Measurements from ENCODE around the gene FIGN. TPM values are rescaled to one million over a fixed set of nuclear protein-coding genes. Genes with fewer than 3 reads are reported as not detected.
A peak's percentile ranks its signal among the peaks of the same experiment; 100 is the strongest.

Gene FIGN
- total and polyA plus RNA-seq, 2 experiments from 2014 or later: 1.4 to 4.5 TPM

GRCh38 chr2:163715668-163716067 lies 20.1 kb downstream of the FIGN start:
- no peak overlapping the region for H3K4me3 ChIP-seq
- TF ChIP-seq CTCF (IDR thresholded peaks at IDR 0.05; ENCODE audit: poor library complexity) (no peak), EZH2phosphoT487 (IDR thresholded peaks at IDR 0.05; ENCODE audit: low read depth, severe bottlenecking, unreplicated experiment) (no peak), EZH2 (IDR thresholded peaks at IDR 0.05; ENCODE audit: borderline replicate concordance) (no peak)
- no peaks in the 10 kb centered on the region for H4K20me1 ChIP-seq (ENCODE audit: insufficient read depth, poor library complexity, severe bottlenecking)
- no peak for DNase-seq (ENCODE audit: low spot score)
- no peaks in the 10 kb centered on the region for H3K27me3 ChIP-seq
- H3K4me2 ChIP-seq: no peak overlapping the region
- H3K36me3 ChIP-seq (replicated peaks; ENCODE audit: insufficient read depth, low read depth): no peaks in the 10 kb centered on the region
- H3K4me1 ChIP-seq (ENCODE audit: insufficient read depth): peaks cover 25% of the 10 kb centered on the region
- peaks cover 24% of the 10 kb centered on the region for H3K79me2 ChIP-seq
- no peaks in the 10 kb centered on the region for H3K9me2 ChIP-seq (replicated peaks; ENCODE audit: insufficient read depth)
- whole genome bisulfite sequencing (ENCODE audit: low lambda C conversion rate, missing lambda C conversion rate): 85% methylated on average over 1 of the region's 1 CpG
- H3K27ac ChIP-seq: no peak overlapping the region
- H3K9me3 ChIP-seq (ENCODE audit: low read depth): no peaks in the 10 kb centered on the region
- no peak overlapping the region for H2AFZ ChIP-seq

- Histone ChIP-seq H3K36me3 (replicated peaks; ENCODE audit: insufficient read depth, low read depth) (no peaks in the 10 kb centered on the region), H3K9me3 (ENCODE audit: low read depth) (no peaks in the 10 kb centered on the region), H3K4me1 (ENCODE audit: insufficient read depth) (peaks cover 25% of the 10 kb centered on the region), H3K4me2 (no peak overlapping the region), H3K27me3 (no peaks in the 10 kb centered on the region), H3K9me2 (replicated peaks; ENCODE audit: insufficient read depth) (no peaks in the 10 kb centered on the region), H4K20me1 (ENCODE audit: insufficient read depth, poor library complexity, severe bottlenecking) (no peaks in the 10 kb centered on the region), H2AFZ (no peak overlapping the region), H3K27ac (no peak overlapping the region), H3K79me2 (peaks cover 23% of the 10 kb centered on the region), H3K4me3 (no peak overlapping the region)
- TF ChIP-seq EZH2phosphoT487 (IDR thresholded peaks at IDR 0.05; ENCODE audit: low read depth, severe bottlenecking, unreplicated experiment) (no peak), CTCF (IDR thresholded peaks at IDR 0.05; ENCODE audit: poor library complexity) (no peak), EZH2 (IDR thresholded peaks at IDR 0.05; ENCODE audit: borderline replicate concordance) (no peak)
- DNase-seq (ENCODE audit: low spot score): no peak
- 79% methylated on average over 8 of the region's 8 CpGs for WGBS (ENCODE audit: low lambda C conversion rate, missing lambda C conversion rate)
Measured at GRCh38 chr2:163715199-163715598, 20.6 kb downstream of the FIGN start.

GRCh38 chr2:163713534-163714311 lies 22.1 kb downstream of the FIGN start:
- Histone ChIP-seq H3K9me2 (replicated peaks; ENCODE audit: insufficient read depth) (no peaks in the 10 kb centered on the region), H3K4me1 (ENCODE audit: insufficient read depth) (peaks cover 25% of the 10 kb centered on the region), H3K4me2 (peak overlapping the region; percentile 38), H3K9me3 (ENCODE audit: low read depth) (no peaks in the 10 kb centered on the region), H2AFZ (no peak overlapping the region), H3K27me3 (no peaks in the 10 kb centered on the region), H4K20me1 (ENCODE audit: insufficient read depth, poor library complexity, severe bottlenecking) (no peaks in the 10 kb centered on the region), H3K27ac (no peak overlapping the region), H3K4me3 (no peak overlapping the region), H3K36me3 (replicated peaks; ENCODE audit: insufficient read depth, low read depth) (no peaks in the 10 kb centered on the region), H3K79me2 (peaks cover 21% of the 10 kb centered on the region)
- WGBS (ENCODE audit: low lambda C conversion rate, missing lambda C conversion rate): 46% methylated on average over 7 of the region's 7 CpGs
- no peak for DNase-seq (ENCODE audit: low spot score)
- TF ChIP-seq CTCF (IDR thresholded peaks at IDR 0.05; ENCODE audit: poor library complexity): no peak
- no peak for TF ChIP-seq EZH2 (IDR thresholded peaks at IDR 0.05; ENCODE audit: borderline replicate concordance)
- TF ChIP-seq EZH2phosphoT487 (IDR thresholded peaks at IDR 0.05; ENCODE audit: low read depth, severe bottlenecking, unreplicated experiment): no peak

Measured in hepatocyte (in vitro differentiated cells).